WTC11 (cell line): ENCODE measurements around the gene BARX2. TPM values are rescaled to one million over a fixed set of nuclear protein-coding genes. Genes with fewer than 3 reads are reported as not detected.
A peak's percentile ranks its signal among the peaks of the same experiment; 100 is the strongest.

Experiments used
- ATF6 ChIP-seq: sonication (generic); formaldehyde crosslinking; IDR thresholded peaks from 2 replicates; pipeline ENCODE4 v1.8.1; 2023; ENCODE audit warnings: mild to moderate bottlenecking, missing genetic modification reagents
- CTCF ChIP-seq: fragments of 200-600 bp; IDR thresholded peaks from 2 replicates; pipeline ENCODE4 v1.8.0; 2022; ENCODE audit warnings: antibody characterized with exemption
- ELF4 ChIP-seq: sonication (generic); formaldehyde crosslinking; IDR thresholded peaks from 2 replicates; pipeline ENCODE4 v1.8.1; 2022; ENCODE audit warnings: low read depth, mild to moderate bottlenecking, moderate library complexity, missing genetic modification reagents
- ESRRA ChIP-seq: sonication (generic); formaldehyde crosslinking; IDR thresholded peaks from 2 replicates; pipeline ENCODE4 v1.8.1; 2022; ENCODE audit warnings: mild to moderate bottlenecking, missing genetic modification reagents, borderline replicate concordance
- ETV6 ChIP-seq: sonication (generic); formaldehyde crosslinking; IDR thresholded peaks from 2 replicates; pipeline ENCODE4 v1.8.1; 2022; ENCODE audit warnings: mild to moderate bottlenecking, missing genetic modification reagents
- GRHL2 ChIP-seq: fragments of 250-450 bp; sonication (Bioruptor Pico); IDR thresholded peaks from 2 replicates; pipeline ENCODE4 v1.8.0; 2022; ENCODE audit warnings: mild to moderate bottlenecking, moderate library complexity; ENCODE audit not compliant: insufficient replicate concordance, severe bottlenecking
- HMGA2 ChIP-seq: fragments of 250-450 bp; sonication (Bioruptor Pico); IDR thresholded peaks from 2 replicates; pipeline ENCODE4 v1.4.0; 2021; ENCODE audit warnings: mild to moderate bottlenecking, moderate library complexity
- IRF1 ChIP-seq: sonication (generic); formaldehyde crosslinking; IDR thresholded peaks from 2 replicates; pipeline ENCODE4 v1.8.0; 2023; ENCODE audit warnings: missing genetic modification reagents
- MYBL2 ChIP-seq: sonication (generic); formaldehyde crosslinking; IDR thresholded peaks from 2 replicates; pipeline ENCODE4 v1.8.1; 2023; ENCODE audit warnings: mild to moderate bottlenecking, moderate library complexity, missing genetic modification reagents
- NFATC4 ChIP-seq: fragments of 250-450 bp; sonication (Bioruptor Pico); IDR thresholded peaks from 2 replicates; pipeline ENCODE4 v1.9.0; 2021; ENCODE audit warnings: mild to moderate bottlenecking
- NFE2L1 ChIP-seq: sonication (generic); formaldehyde crosslinking; IDR thresholded peaks from 2 replicates; pipeline ENCODE4 v1.8.1; 2023; ENCODE audit warnings: missing genetic modification reagents
- NR2C2 ChIP-seq: sonication (generic); formaldehyde crosslinking; IDR thresholded peaks from 2 replicates; pipeline ENCODE4 v1.8.0; 2022; ENCODE audit warnings: mild to moderate bottlenecking, missing genetic modification reagents
- OVOL2 ChIP-seq: fragments of 250-450 bp; sonication (Bioruptor Pico); IDR thresholded peaks from 2 replicates; pipeline ENCODE4 v1.9.0; 2021; ENCODE audit warnings: mild to moderate bottlenecking, borderline replicate concordance
- PRDM15 ChIP-seq: sonication (generic); formaldehyde crosslinking; IDR thresholded peaks from 2 replicates; pipeline ENCODE4 v1.8.0; 2022; ENCODE audit warnings: missing genetic modification reagents
- PREB ChIP-seq: sonication (generic); formaldehyde crosslinking; IDR thresholded peaks from 2 replicates; pipeline ENCODE4 v1.8.1; 2022; ENCODE audit warnings: mild to moderate bottlenecking, missing genetic modification reagents, moderate library complexity, borderline replicate concordance
- PRRX2 ChIP-seq: fragments of 250-450 bp; sonication (Bioruptor Pico); IDR thresholded peaks from 2 replicates; pipeline ENCODE4 v1.8.0; 2021; ENCODE audit warnings: mild to moderate bottlenecking
- RORB ChIP-seq: fragments of 250-450 bp; sonication (Bioruptor Pico); IDR thresholded peaks from 2 replicates; pipeline ENCODE4 v1.9.0; 2021; ENCODE audit warnings: mild to moderate bottlenecking
- SMAD3 ChIP-seq: sonication (generic); formaldehyde crosslinking; IDR thresholded peaks from 2 replicates; pipeline ENCODE4 v1.8.0; 2022; ENCODE audit warnings: missing genetic modification reagents, mild to moderate bottlenecking, borderline replicate concordance
- SMAD4 ChIP-seq: sonication (generic); formaldehyde crosslinking; IDR thresholded peaks from 2 replicates; pipeline ENCODE4 v1.8.0; 2022; ENCODE audit warnings: mild to moderate bottlenecking, missing genetic modification reagents
- STAT6 ChIP-seq: sonication (generic); formaldehyde crosslinking; conservative IDR thresholded peaks from 2 replicates; pipeline ENCODE4 v1.8.1; 2023; ENCODE audit warnings: mild to moderate bottlenecking, low read depth, missing genetic modification reagents, moderate library complexity
- TCF7 ChIP-seq: sonication (generic); formaldehyde crosslinking; IDR thresholded peaks from 2 replicates; pipeline ENCODE4 v1.8.0; 2022; ENCODE audit warnings: mild to moderate bottlenecking, low read depth, missing genetic modification reagents, moderate library complexity
- ZBTB43 ChIP-seq: sonication (generic); formaldehyde crosslinking; IDR thresholded peaks from 2 replicates; pipeline ENCODE4 v1.8.1; 2023; ENCODE audit warnings: mild to moderate bottlenecking, missing genetic modification reagents
- ZNF121 ChIP-seq: sonication (generic); formaldehyde crosslinking; IDR thresholded peaks from 2 replicates; pipeline ENCODE4 v1.8.0; 2023; ENCODE audit warnings: missing genetic modification reagents
- ZNF219 ChIP-seq: sonication (generic); formaldehyde crosslinking; IDR thresholded peaks from 2 replicates; pipeline ENCODE4 v1.8.0; 2023; ENCODE audit warnings: missing genetic modification reagents, mild to moderate bottlenecking, borderline replicate concordance
- ZNF263 ChIP-seq: sonication (generic); formaldehyde crosslinking; IDR thresholded peaks from 2 replicates; pipeline ENCODE4 v1.8.1; 2022; ENCODE audit warnings: low read depth, mild to moderate bottlenecking, moderate library complexity, missing genetic modification reagents
- ZNF396 ChIP-seq: fragments of 250-450 bp; sonication (Bioruptor Pico); IDR thresholded peaks from 2 replicates; pipeline ENCODE4 v1.8.0; 2021; ENCODE audit warnings: mild to moderate bottlenecking, moderate library complexity, borderline replicate concordance
- ZNF416 ChIP-seq: fragments of 250-450 bp; sonication (Bioruptor Pico); IDR thresholded peaks from 2 replicates; pipeline ENCODE4 v1.9.0; 2021; ENCODE audit warnings: mild to moderate bottlenecking, inconsistent platforms
- ZNF423 ChIP-seq: fragments of 250-450 bp; sonication (Bioruptor Pico); IDR thresholded peaks from 2 replicates; pipeline ENCODE4 v2.1.2; 2022; ENCODE audit warnings: mild to moderate bottlenecking, moderate library complexity
- ZNF671 ChIP-seq: fragments of 250-450 bp; sonication (Bioruptor Pico); IDR thresholded peaks from 2 replicates; pipeline ENCODE4 v1.8.0; 2021; ENCODE audit warnings: mild to moderate bottlenecking
- total RNA-seq: library from RNA; stranded (reverse); gene quantifications from 3 replicates; pipeline ENCODE4 v1.2.3, GENCODE V29; 2021

BARX2 gene
- total RNA-seq, 1 experiment from 2014 or later, result not detected

- TF ChIP-seq ETV6, result peak; percentile 66; the same call in 1 of the 2 replicates
- no peak for TF ChIP-seq ZNF423 (CRISPR knock-in tag)
- TF ChIP-seq PREB (CRISPR knock-in tag), result no peak
- no peak for TF ChIP-seq ZNF219 (CRISPR knock-in tag)
- no peak for TF ChIP-seq ZNF671 (CRISPR knock-in tag)
- TF ChIP-seq OVOL2 (CRISPR knock-in tag), result no peak
- no peak for TF ChIP-seq ATF6 (CRISPR knock-in tag)
- no peak for TF ChIP-seq HMGA2 (CRISPR knock-in tag)
- no peak for TF ChIP-seq RORB (CRISPR knock-in tag)
- no peak for TF ChIP-seq ZNF263
- TF ChIP-seq ELF4 (CRISPR knock-in tag), result no peak
- no peak for TF ChIP-seq GRHL2
- TF ChIP-seq MYBL2 (CRISPR knock-in tag), result no peak
- no peak for TF ChIP-seq ZNF396 (CRISPR knock-in tag)
- TF ChIP-seq CTCF, result peak; percentile 90
- no peak for TF ChIP-seq TCF7 (CRISPR knock-in tag)
- TF ChIP-seq STAT6 (CRISPR knock-in tag), result no peak
- no peak for TF ChIP-seq ZNF121 (CRISPR knock-in tag)
- TF ChIP-seq SMAD4 (CRISPR knock-in tag), result no peak
- no peak for TF ChIP-seq PRDM15 (CRISPR knock-in tag)
- TF ChIP-seq ESRRA, result no peak
- TF ChIP-seq NR2C2 (CRISPR knock-in tag), result no peak
- TF ChIP-seq NFE2L1, result no peak
- TF ChIP-seq ZNF416 (CRISPR knock-in tag), result no peak
- no peak for TF ChIP-seq IRF1
- TF ChIP-seq NFATC4 (CRISPR knock-in tag), result no peak
- TF ChIP-seq PRRX2, result no peak
- no peak for TF ChIP-seq SMAD3 (CRISPR knock-in tag)
- no peak for TF ChIP-seq ZBTB43 (CRISPR knock-in tag)
These were observed 11.4 kb upstream of the BARX2 start (continued) for GRCh38 chr11:129364143-129364654.
